IPS-20b (cell line): ENCODE data around the gene CIAO2A.
A peak's percentile ranks its signal among the peaks of the same experiment; 100 is the strongest.
"Not testable (repeated sequence)": the region's sequence is repeated elsewhere in the genome, so short reads cannot be mapped to it uniquely, and the experiment has no call there.

Experiments
- H3K27ac ChIP-seq: one replicate; pipeline ENCODE4 v1.5.1; 2013; ENCODE audit warnings: low read length
- H3K27me3 ChIP-seq: 2 replicates; pipeline ENCODE4 v1.6.1; 2013; ENCODE audit warnings: mild to moderate bottlenecking, low read length, inconsistent platforms; ENCODE audit not compliant: insufficient read depth
- H3K36me3 ChIP-seq: 2 replicates; pipeline ENCODE4 v1.6.1; 2013; ENCODE audit warnings: low read depth, mild to moderate bottlenecking, inconsistent platforms, low read length, moderate library complexity; ENCODE audit not compliant: insufficient read depth
- H3K4me1 ChIP-seq: 2 replicates; pipeline ENCODE4 v1.6.1; 2013; ENCODE audit warnings: mild to moderate bottlenecking, control low read depth, inconsistent platforms, low read length, moderate library complexity; ENCODE audit not compliant: insufficient read depth
- H3K4me3 ChIP-seq: 2 replicates; pipeline ENCODE4 v1.5.1; 2013; ENCODE audit warnings: mild to moderate bottlenecking, low read length, inconsistent platforms
- H3K9ac ChIP-seq: 2 replicates; pipeline ENCODE4 v1.6.1; 2013; ENCODE audit warnings: low read depth, mild to moderate bottlenecking, inconsistent platforms, low read length, moderate library complexity
- H3K9me3 ChIP-seq: 2 replicates; pipeline ENCODE4 v1.6.1; 2013; ENCODE audit warnings: mild to moderate bottlenecking, low read depth, low read length, inconsistent platforms; ENCODE audit not compliant: insufficient read depth

The CIAO2A gene

DNA sequence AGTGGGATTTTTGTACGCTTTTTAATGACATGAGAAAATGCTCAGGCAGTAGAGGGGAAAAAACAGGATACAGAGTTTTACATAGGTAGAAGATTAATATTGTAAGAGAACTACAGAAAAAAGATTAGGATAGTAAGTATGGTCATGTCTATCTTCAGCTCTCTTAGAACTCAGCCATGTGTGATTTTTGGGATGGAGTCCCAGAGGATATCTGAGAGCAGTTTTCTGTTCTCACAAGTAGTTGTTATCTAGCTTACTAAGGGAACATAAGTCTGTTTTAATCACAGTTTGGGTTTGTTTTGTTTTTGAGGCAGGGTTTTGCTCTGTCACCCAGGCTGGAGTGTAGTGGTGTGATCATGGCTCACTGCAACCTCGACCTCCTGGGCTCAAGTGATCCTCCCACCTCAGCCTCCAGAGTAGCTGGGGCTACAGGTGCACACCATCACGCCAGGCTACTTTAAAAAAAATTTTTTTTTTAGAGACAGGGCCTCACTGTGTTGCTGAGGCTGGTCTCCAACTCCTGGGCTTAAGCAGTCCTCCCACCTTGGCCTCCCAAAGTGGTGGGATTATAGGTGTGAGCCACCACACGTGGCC lies 16.6 kb upstream of the CIAO2A start:
- peaks cover 28% of the 10 kb centered on the region; the same call in 1 of the 2 replicates for H3K36me3 ChIP-seq
- not testable (repeated sequence) for H3K9ac ChIP-seq, H3K9me3 ChIP-seq, H3K4me1 ChIP-seq, H3K27ac ChIP-seq, H3K4me3 ChIP-seq, H3K27me3 ChIP-seq

DNA sequence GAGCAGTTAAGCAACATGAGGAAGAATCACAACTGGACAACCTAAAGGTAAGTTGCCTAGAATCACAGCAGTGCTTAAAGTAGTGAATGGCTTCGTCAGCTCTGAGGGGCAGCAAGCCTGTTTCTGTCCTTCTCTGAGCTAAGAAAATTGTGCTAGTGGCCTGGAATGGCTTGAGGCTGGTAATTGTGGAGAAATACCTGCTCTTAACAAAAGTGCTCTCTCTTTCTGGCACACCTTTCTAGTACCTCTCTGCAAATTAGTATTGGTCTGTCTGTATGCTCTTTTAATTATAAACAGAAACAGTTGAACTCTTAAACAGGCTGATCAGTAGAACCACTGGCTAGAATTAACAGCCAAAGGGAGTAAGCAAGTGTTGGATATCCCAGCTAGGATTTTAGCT lies 13.7 kb upstream of the CIAO2A start:
- no peak overlapping the region for H3K4me3 ChIP-seq
- no peak overlapping the region for H3K9ac ChIP-seq
- no peaks in the 10 kb centered on the region; the same call in 1 of the 2 replicates for H3K4me1 ChIP-seq
- H3K36me3 ChIP-seq = peaks cover under 1% of the 10 kb centered on the region; the same call in 1 of the 2 replicates
- no peaks in the 10 kb centered on the region for H3K9me3 ChIP-seq
- H3K27me3 ChIP-seq = no peaks in the 10 kb centered on the region
- no peak overlapping the region for H3K27ac ChIP-seq

DNA sequence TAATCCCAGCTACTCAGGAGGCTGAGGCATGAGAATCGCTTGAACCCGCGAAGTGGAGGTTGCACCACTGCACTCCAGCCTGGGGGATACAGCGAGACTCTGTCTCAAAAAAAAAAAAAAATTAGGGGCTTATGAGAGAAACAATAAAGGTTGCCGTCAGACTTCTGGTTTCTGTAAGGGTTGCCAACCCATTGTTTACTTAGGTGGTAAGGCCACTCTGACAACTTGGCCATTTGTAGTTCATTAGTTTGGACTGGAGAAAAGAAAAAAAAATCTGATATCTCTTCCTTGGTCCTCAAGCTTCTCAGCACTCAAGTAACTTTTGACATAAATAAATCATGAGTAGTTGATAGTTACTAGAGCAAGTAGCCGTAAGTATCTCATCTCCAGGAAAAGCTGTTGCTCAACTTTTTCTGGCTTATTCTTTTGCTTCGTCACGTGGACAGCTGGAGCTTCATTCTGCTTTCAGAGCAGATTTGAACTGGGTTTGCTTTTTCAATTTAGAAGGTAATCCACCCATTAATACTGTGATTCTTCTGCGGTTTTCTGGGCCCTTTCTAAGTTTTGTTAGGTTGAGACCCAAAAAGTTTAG lies 11.6 kb upstream of the CIAO2A start:
- Histone ChIP-seq H3K27ac (no peak overlapping the region), H3K9me3 (no peaks in the 10 kb centered on the region), H3K4me3 (no peak overlapping the region), H3K36me3 (no peaks in the 10 kb centered on the region), H3K9ac (no peak overlapping the region), H3K27me3 (no peaks in the 10 kb centered on the region), H3K4me1 (no peaks in the 10 kb centered on the region)

DNA sequence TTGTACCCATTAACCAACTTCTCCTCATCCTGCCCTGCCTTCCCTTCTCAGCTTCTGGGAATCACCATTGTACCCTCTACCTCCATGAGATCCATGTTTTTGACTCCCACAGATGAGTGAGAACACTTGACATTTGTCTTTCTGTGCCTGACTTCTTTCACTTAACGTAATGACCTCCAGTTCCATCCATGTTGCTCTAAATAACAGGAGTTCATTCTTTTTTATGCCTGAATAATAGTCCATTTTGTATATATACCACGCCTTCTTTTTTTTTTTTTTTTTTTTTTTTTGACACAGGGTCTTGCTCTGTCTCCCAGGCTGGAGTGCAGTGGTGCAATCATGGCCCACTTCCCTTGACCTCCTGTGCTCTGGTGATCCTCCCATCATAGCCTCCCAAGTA lies 8.9 kb upstream of the CIAO2A start:
- no peak overlapping the region for H3K9ac ChIP-seq
- H3K9me3 ChIP-seq = no peaks in the 10 kb centered on the region
- no peaks in the 10 kb centered on the region for H3K27me3 ChIP-seq
- no peaks in the 10 kb centered on the region for H3K36me3 ChIP-seq
- H3K27ac ChIP-seq = no peak overlapping the region
- no peaks in the 10 kb centered on the region for H3K4me1 ChIP-seq
- H3K4me3 ChIP-seq = no peak overlapping the region

DNA sequence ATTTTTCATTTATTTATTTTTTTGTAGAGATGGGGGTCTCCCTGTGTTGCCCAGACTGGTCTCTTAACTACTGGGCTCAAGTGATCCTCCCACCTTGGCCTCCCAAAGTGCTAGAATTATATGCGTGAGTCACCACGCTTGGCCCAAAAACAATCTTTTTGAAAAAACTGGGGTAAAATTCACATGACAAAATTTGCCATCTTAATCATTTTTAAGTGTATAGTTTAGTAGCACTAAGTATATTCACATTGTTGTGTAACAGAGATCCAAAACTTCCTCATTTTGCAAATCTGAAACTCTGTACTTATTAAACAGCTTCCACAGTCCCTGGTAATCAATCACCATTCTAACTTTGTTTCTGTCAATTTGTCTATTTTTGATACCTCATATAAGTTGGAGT lies 7.3 kb upstream of the CIAO2A start:
- Histone ChIP-seq H3K27ac (no peak overlapping the region), H3K27me3 (no peaks in the 10 kb centered on the region), H3K9me3 (no peaks in the 10 kb centered on the region), H3K4me1 (no peaks in the 10 kb centered on the region), H3K4me3 (no peak overlapping the region), H3K36me3 (no peaks in the 10 kb centered on the region), H3K9ac (no peak overlapping the region)

DNA sequence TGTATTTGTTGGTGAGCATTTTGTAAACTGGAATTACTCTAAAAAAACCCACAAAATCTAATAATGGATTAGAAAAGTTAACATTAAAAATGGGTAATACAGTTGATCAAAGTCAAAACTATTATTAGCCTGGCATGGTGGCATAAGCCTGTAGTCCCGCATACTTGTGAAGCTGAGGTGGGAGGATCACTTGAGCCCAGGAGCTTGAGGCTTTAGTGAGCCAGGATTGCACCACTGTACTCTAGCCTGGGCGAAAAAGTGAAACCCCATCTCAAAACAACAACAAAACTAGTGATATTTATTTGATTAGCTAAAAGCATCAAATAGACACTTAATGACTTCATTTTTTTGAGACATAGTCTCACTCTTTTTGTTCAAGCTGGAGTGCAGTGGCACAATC lies 5.7 kb upstream of the CIAO2A start:
- no peak overlapping the region for H3K9ac ChIP-seq
- H3K27ac ChIP-seq = no peak overlapping the region
- peaks cover 3% of the 10 kb centered on the region; the same call in 1 of the 2 replicates for H3K4me1 ChIP-seq
- H3K9me3 ChIP-seq = no peaks in the 10 kb centered on the region
- no peak overlapping the region for H3K4me3 ChIP-seq
- no peaks in the 10 kb centered on the region for H3K27me3 ChIP-seq
- H3K36me3 ChIP-seq = no peaks in the 10 kb centered on the region

DNA sequence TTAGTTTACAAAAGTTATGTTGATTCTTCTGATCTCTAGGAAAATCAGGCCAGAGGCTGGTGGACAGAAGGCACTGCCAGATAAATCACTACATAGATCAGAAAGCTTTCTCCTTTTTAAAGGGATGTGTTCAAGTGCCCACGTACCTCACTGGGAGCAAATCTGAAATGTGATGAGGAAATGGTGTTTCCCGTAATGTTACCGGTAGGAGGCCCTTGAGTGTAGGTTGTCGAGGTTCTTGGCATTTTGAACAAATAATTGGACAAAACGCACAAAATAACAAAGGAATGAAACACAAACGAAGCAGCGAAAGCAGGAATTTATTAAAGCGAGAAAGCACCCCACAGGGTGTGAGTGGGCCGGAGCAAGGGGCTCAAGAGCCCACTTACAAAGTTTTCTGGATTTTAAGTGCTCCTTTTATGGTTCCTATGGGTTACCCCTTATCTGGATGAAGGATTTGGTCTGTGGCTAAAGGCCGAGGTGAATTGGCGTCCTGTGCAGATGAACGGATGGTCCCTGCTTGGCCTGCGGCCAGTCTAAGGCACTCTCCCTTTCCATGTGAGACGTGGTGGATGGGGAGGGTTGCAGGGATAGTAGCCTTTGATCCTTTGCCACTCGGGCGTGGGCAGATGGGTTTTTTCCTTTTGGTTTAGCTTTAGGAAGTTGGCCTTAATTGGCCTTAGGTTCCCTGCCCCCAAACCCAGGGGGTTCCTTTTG lies 3.2 kb upstream of the CIAO2A start:
- Histone ChIP-seq H3K9ac (peak overlapping the region; percentile 84; the same call in 1 of the 2 replicates), H3K27me3 (no peaks in the 10 kb centered on the region), H3K36me3 (no peaks in the 10 kb centered on the region), H3K4me3 (peak overlapping the region; percentile 80), H3K27ac (no peak overlapping the region), H3K4me1 (peaks cover 11% of the 10 kb centered on the region), H3K9me3 (no peaks in the 10 kb centered on the region)

DNA sequence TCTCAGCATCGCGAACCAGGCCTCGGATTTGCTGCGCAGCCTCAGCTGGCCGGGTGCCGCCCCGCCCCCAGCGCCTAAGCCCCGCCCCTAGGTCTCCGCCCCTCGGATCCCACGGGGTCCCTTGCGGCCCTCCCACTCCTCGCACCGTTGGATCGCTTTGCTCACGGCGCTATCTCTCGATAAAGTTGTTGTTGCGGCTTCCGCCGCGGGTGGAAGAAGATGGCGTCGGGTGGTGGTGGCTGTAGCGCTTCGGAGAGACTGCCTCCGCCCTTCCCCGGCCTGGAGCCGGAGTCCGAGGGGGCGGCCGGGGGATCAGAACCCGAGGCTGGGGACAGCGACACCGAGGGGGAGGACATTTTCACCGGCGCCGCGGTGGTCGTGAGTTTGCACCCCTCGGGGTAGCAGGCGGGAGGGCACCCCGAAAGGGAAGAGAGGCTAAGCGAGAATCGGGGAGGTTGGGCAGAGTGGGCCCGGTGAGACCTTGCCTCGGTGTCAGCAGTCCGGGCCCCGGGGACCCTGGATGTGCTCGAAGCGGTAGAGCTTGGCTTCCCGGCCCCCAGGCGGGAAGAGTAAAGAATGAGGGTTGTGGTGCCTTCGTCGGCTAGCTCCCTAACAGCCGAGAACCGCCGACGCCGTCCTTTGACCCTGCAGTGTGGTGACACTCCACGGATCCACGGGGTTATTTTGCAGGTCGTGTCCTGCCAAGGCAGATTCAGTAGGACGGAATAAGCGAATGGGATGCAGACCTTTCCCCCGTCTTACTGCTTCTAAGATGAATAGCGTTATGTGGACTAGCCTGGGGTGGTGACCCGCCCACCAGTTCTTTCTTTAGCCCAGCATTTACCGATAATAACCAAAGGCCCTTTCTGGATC lies 2.4 kb upstream of the CIAO2A start, which contains the start of gene SNX1:
Gene SNX1 (plus strand): TSS at position 188 of the 873 bp plus-strand sequence. CDS start 32 bp downstream, at position 220.
- Histone ChIP-seq H3K9ac (peak within 1 kb of the TSS; percentile 84), H3K4me3 (peak within 1 kb of the TSS; percentile 80), H3K27me3 (no peaks in the 10 kb centered on the region), H3K27ac (no peak within 1 kb of the TSS), H3K4me1 (peaks cover 11% of the 10 kb centered on the region), H3K9me3 (no peaks in the 10 kb centered on the region), H3K36me3 (no peaks in the 10 kb centered on the region)

DNA sequence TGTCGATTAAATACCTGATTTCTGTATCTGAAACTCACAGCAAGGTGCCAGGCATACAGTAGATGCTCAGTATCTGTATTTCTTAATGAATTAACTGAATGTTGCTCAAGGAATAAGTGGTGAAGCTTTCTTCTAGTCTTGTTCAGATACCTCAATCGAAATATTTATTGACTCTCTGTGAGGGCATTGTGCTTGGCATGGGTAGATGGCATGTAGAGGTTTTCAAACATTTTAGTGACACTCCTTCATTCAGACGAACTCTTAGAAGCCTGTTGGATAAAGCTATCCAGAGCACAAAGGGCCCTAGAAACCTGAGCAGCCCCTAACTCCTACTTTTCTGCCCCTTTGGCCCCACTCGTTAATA lies 1.8 kb upstream of the CIAO2A start:
- peak overlapping the region; percentile 36; the same call in 1 of the 2 replicates for H3K9ac ChIP-seq
- no peak overlapping the region for H3K27ac ChIP-seq
- H3K27me3 ChIP-seq = no peaks in the 10 kb centered on the region

DNA sequence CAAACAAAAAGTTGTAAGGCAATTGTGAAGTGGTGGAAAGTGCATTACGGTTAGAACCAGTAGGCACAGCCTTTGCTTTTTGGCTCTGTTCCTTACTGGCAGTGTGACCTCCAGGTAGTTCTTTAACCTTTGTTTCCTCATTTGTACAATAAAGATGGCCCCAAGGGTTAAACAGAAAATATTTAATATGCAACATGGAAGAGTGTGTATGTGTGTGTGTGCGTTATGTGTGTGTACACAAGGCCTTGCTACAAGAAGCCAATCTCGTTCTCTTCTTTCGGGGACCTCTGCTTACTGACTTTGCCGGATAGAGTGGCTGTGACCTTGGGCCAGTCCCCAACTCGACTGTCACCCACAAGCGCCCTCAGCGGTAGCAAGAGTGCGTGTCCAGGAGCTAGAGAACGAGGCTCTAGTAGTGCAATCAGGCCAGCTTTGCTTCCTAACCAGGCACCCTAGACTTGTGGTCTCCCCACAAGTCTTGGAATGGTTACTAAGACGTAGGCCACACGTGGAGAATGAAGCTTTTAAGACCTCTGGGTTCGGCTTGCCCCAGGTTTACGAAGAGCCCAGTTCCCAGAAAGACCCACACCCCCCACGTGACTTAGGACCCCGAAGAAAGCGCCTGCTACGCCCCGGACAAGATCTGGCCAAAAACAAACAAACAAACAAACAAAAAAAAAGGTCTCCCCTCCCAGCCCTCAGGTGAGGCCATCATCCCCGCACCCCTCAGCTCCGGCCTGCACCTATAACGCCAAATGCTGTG lies 593 bp downstream of the CIAO2A start:
- H3K36me3 ChIP-seq = peaks cover 9% of the 10 kb centered on the region
- no peaks in the 10 kb centered on the region for H3K27me3 ChIP-seq
- peak overlapping the region; percentile 89 for H3K27ac ChIP-seq
- peak overlapping the region; percentile 92 for H3K9ac ChIP-seq
- H3K4me3 ChIP-seq = peak overlapping the region; percentile 80
- H3K9me3 ChIP-seq = no peaks in the 10 kb centered on the region
- peaks cover 11% of the 10 kb centered on the region for H3K4me1 ChIP-seq

More for the DNA sequence above, 1.8 kb upstream of the CIAO2A start:
- H3K4me1 ChIP-seq = peaks cover 11% of the 10 kb centered on the region
- H3K4me3 ChIP-seq = peak overlapping the region; percentile 80
- H3K36me3 ChIP-seq = no peaks in the 10 kb centered on the region
- H3K9me3 ChIP-seq = no peaks in the 10 kb centered on the region
